ENCODE data around the gene ERBB4.

DNA sequence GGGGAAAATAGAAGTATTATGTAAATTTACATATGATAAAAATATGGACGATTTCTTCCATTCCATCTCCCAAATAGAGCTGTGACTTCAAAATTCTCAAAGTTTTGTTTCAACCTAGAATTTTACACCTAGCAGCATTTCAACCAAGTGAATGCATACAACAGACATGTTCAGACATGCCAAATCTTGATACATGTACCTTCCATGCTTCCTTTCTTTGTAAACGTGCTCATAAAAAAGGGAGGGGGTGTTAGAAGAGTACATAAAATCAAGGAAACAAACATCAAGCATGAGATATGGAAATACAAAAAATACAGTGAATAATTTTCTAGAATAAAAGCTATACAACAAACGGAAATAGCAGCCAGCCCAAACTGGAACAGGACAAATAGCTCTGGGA, 974.2 kb downstream of the ERBB4 start:
- TF ChIP-seq POLR2A (IDR thresholded peaks at IDR 0.05): no peak
- TF ChIP-seq, protein P1, sequence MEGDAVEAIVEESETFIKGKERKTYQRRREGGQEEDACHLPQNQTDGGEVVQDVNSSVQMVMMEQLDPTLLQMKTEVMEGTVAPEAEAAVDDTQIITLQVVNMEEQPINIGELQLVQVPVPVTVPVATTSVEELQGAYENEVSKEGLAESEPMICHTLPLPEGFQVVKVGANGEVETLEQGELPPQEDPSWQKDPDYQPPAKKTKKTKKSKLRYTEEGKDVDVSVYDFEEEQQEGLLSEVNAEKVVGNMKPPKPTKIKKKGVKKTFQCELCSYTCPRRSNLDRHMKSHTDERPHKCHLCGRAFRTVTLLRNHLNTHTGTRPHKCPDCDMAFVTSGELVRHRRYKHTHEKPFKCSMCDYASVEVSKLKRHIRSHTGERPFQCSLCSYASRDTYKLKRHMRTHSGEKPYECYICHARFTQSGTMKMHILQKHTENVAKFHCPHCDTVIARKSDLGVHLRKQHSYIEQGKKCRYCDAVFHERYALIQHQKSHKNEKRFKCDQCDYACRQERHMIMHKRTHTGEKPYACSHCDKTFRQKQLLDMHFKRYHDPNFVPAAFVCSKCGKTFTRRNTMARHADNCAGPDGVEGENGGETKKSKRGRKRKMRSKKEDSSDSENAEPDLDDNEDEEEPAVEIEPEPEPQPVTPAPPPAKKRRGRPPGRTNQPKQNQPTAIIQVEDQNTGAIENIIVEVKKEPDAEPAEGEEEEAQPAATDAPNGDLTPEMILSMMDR (IDR thresholded peaks at IDR 0.05): no peak
